CD14-positive monocyte (primary cell): ENCODE results near the gene KIAA0930. TPM values are rescaled to one million over a fixed set of nuclear protein-coding genes. Genes with fewer than 3 reads are reported as not detected.

Experiments
- DNase-seq, 3 donors: peaks; one replicate each; pipeline ENCODE4 v3.0.0-alpha.2; 2011 to 2022
- H2AFZ ChIP-seq: 2 replicates; pipeline ENCODE4 v1.6.0; 2012; ENCODE audit warnings: mild to moderate bottlenecking, low read depth, low read length, inconsistent platforms; ENCODE audit not compliant: insufficient read depth, poor library complexity, severe bottlenecking
- H3K27ac ChIP-seq, 2 donors: 1 replicate in 1 of 2; 2 replicates in 1 of 2; pipeline ENCODE4 v1.5.1; 2012 to 2013; ENCODE audit warnings: low read length in 2 of 2, control low read depth in 1 of 2, inconsistent platforms in 1 of 2, low read depth in 1 of 2, mild to moderate bottlenecking in 1 of 2
- H3K27me3 ChIP-seq, 2 donors: one replicate each; pipeline versions ENCODE4 v1.6.0 to v1.6.1; 2011 to 2013; ENCODE audit warnings: low read length in 2 of 2; ENCODE audit not compliant: control insufficient read depth in 2 of 2, insufficient read depth in 2 of 2
- H3K36me3 ChIP-seq, 2 donors: replicated peaks in 1 of 2; 1 replicate in 1 of 2; 2 replicates in 1 of 2; pipeline versions ENCODE4 v1.5.1 to v1.6.1; 2012 to 2013; ENCODE audit warnings: low read length in 2 of 2, control low read depth in 1 of 2, inconsistent platforms in 1 of 2, mild to moderate bottlenecking in 1 of 2; ENCODE audit not compliant: insufficient read depth in 2 of 2, control insufficient read depth in 1 of 2
- H3K4me1 ChIP-seq, 2 donors: 1 replicate in 1 of 2; 2 replicates in 1 of 2; pipeline versions ENCODE4 v1.5.1 to v1.6.1; 2012 to 2013; ENCODE audit warnings: low read length in 2 of 2, control low read depth in 1 of 2, inconsistent platforms in 1 of 2, mild to moderate bottlenecking in 1 of 2, moderate library complexity in 1 of 2; ENCODE audit not compliant: insufficient read depth in 2 of 2, control insufficient read depth in 1 of 2
- H3K4me2 ChIP-seq: replicated peaks from 2 replicates; pipeline ENCODE3; 2012; ENCODE audit warnings: low read length, moderate library complexity, mild to moderate bottlenecking; ENCODE audit not compliant: poor library complexity, severe bottlenecking; ENCODE audit errors: extremely low read depth
- H3K4me3 ChIP-seq, 3 experiments: fragments of 200-600 bp in 1 of 3; sonication (generic) in 1 of 3; replicated peaks in 1 of 3; 1 replicate in 2 of 3; 2 replicates in 1 of 3; pipeline ENCODE4 v1.5.1; 2011 to 2013; ENCODE audit warnings: low read length in 3 of 3, mild to moderate bottlenecking in 3 of 3, control low read depth in 2 of 3, low read depth in 2 of 3, inconsistent platforms in 1 of 3, moderate library complexity in 1 of 3
- H3K79me2 ChIP-seq: 2 replicates; pipeline ENCODE4 v1.6.0; 2012; ENCODE audit warnings: mild to moderate bottlenecking, control low read depth, inconsistent platforms, low read length, moderate library complexity; ENCODE audit not compliant: insufficient read depth
- H3K9ac ChIP-seq: 2 replicates; pipeline ENCODE4 v1.6.0; 2017; ENCODE audit warnings: low read length, mild to moderate bottlenecking; ENCODE audit not compliant: insufficient read depth, poor library complexity, severe bottlenecking
- H3K9me3 ChIP-seq, 2 donors: replicated peaks in 1 of 2; 1 replicate in 1 of 2; 2 replicates in 1 of 2; pipeline versions ENCODE4 v1.5.1 to v1.6.1; 2012 to 2013; ENCODE audit warnings: low read length in 2 of 2, control low read depth in 1 of 2; ENCODE audit not compliant: control insufficient read depth in 1 of 2, insufficient read depth in 1 of 2
- H4K20me1 ChIP-seq: 2 replicates; pipeline ENCODE4 v1.6.0; 2012; ENCODE audit warnings: mild to moderate bottlenecking, low read length, control low read depth, moderate library complexity; ENCODE audit not compliant: insufficient read depth
- H3K27ac Mint-ChIP-seq, 7 donors: one replicate each; pipeline ENCODE4 v1.8.0; 2020; ENCODE audit warnings: mild to moderate bottlenecking in 7 of 7, mixed read lengths in 7 of 7, moderate library complexity in 6 of 7, inconsistent platforms in 2 of 7
- H3K27me3 Mint-ChIP-seq, 3 donors: one replicate each; pipeline ENCODE4 v1.8.0; 2021 to 2022; ENCODE audit warnings: low read depth in 3 of 3, mild to moderate bottlenecking in 3 of 3, mixed read lengths in 3 of 3, moderate library complexity in 3 of 3, inconsistent platforms in 1 of 3
- H3K36me3 Mint-ChIP-seq, 2 donors: one replicate each; pipeline ENCODE4 v1.8.0; 2020; ENCODE audit warnings: mixed read lengths in 2 of 2, inconsistent platforms in 1 of 2, mild to moderate bottlenecking in 1 of 2
- H3K4me1 Mint-ChIP-seq: one replicate; pipeline ENCODE4 v1.8.0; 2020; ENCODE audit warnings: mild to moderate bottlenecking, mixed read lengths
- H3K4me3 Mint-ChIP-seq, 2 donors: one replicate each; pipeline ENCODE4 v1.8.0; 2020; ENCODE audit warnings: mild to moderate bottlenecking in 2 of 2, mixed read lengths in 2 of 2, moderate library complexity in 1 of 2
- H3K9me3 Mint-ChIP-seq, 7 donors: one replicate each; pipeline ENCODE4 v1.8.0; 2020 to 2022; ENCODE audit warnings: mixed read lengths in 7 of 7, mild to moderate bottlenecking in 6 of 7, moderate library complexity in 6 of 7, inconsistent platforms in 2 of 7
- WGBS: methylation state at CpG from one replicate; pipeline ENCODE4 v1.1.5; 2013; ENCODE audit warnings: missing lambda C conversion rate; ENCODE audit not compliant: insufficient coverage; 5-methylcytosine and 5-hydroxymethylcytosine counted together
- intact Hi-C, 2 donors: fragments of 100-400 bp; cut with micrococcal nuclease; formaldehyde crosslinking; loops; one replicate each; pipeline versions ENCODE4 v1.15.0 to v1.15.1; 2023
- polyA plus RNA-seq, 3 donors: library from polyadenylated mRNA; depleted of rRNA in 1 of 3; unstranded in 2 of 3; stranded (reverse) in 1 of 3; fragments of 300-500 nt in 2 of 3; fragments of >200 nt in 1 of 3; fragmentation: Illumina TruSeq in 2 of 3; gene quantifications; 1 replicate in 2 of 3; 2 replicates in 1 of 3; pipeline ENCODE4 v1.2.3, GENCODE V29; 2012 to 2021
- TF ChIP-seq, protein P1 (sequence below): fragments of 200-600 bp; IDR thresholded peaks from one replicate; pipeline ENCODE4 v1.8.0; 2022; ENCODE audit warnings: antibody characterized with exemption, mild to moderate bottlenecking

The KIAA0930 gene
- polyA plus RNA-seq, 3 donors, result 14.0 to 89.1 (median 15.6) TPM

- peaks cover 98% of the 10 kb centered on the region for H4K20me1 ChIP-seq
- WGBS, result 62% methylated on average over 4 of the region's 9 CpGs
- Mint-ChIP-seq H3K9me3 (no peaks in the 10 kb centered on the region), H3K4me1 (peaks cover 23% of the 10 kb centered on the region), H3K36me3 (peaks cover 83 to 95% of the 10 kb centered on the region in 2 donors), H3K27ac (peak overlapping the region; percentile 68 to 88 (median 81)), H3K4me3 (no peak overlapping the region), H3K27me3 (no peaks in the 10 kb centered on the region)
- H3K9me3 ChIP-seq, result no peaks in the 10 kb centered on the region
- TF ChIP-seq, protein P1, sequence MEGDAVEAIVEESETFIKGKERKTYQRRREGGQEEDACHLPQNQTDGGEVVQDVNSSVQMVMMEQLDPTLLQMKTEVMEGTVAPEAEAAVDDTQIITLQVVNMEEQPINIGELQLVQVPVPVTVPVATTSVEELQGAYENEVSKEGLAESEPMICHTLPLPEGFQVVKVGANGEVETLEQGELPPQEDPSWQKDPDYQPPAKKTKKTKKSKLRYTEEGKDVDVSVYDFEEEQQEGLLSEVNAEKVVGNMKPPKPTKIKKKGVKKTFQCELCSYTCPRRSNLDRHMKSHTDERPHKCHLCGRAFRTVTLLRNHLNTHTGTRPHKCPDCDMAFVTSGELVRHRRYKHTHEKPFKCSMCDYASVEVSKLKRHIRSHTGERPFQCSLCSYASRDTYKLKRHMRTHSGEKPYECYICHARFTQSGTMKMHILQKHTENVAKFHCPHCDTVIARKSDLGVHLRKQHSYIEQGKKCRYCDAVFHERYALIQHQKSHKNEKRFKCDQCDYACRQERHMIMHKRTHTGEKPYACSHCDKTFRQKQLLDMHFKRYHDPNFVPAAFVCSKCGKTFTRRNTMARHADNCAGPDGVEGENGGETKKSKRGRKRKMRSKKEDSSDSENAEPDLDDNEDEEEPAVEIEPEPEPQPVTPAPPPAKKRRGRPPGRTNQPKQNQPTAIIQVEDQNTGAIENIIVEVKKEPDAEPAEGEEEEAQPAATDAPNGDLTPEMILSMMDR, result no peak
- H3K79me2 ChIP-seq, result peaks cover 95% of the 10 kb centered on the region
- DNase-seq, result no peak
- H3K4me3 ChIP-seq, result no peak overlapping the region
- H3K4me2 ChIP-seq, result no peak overlapping the region
- H2AFZ ChIP-seq, result no peak overlapping the region
- no peak overlapping the region for H3K9ac ChIP-seq
- no peaks in the 10 kb centered on the region for H3K27me3 ChIP-seq
- peak overlapping the region; percentile 6 to 73 for H3K27ac ChIP-seq
- peaks cover 5 to 11% of the 10 kb centered on the region in 2 donors for H3K4me1 ChIP-seq
- peaks cover 76 to 94% of the 10 kb centered on the region in 2 donors for H3K36me3 ChIP-seq
- intact Hi-C loops, result loop anchor here in 1 of 2 donors (10.0 kb wide), 1 partner anchor 75 kb away; no protein-coding TSS in a partner anchor
These were observed 61.2 kb downstream of the KIAA0930 start for GRCh38 chr22:45179276-45180049.

DNA sequence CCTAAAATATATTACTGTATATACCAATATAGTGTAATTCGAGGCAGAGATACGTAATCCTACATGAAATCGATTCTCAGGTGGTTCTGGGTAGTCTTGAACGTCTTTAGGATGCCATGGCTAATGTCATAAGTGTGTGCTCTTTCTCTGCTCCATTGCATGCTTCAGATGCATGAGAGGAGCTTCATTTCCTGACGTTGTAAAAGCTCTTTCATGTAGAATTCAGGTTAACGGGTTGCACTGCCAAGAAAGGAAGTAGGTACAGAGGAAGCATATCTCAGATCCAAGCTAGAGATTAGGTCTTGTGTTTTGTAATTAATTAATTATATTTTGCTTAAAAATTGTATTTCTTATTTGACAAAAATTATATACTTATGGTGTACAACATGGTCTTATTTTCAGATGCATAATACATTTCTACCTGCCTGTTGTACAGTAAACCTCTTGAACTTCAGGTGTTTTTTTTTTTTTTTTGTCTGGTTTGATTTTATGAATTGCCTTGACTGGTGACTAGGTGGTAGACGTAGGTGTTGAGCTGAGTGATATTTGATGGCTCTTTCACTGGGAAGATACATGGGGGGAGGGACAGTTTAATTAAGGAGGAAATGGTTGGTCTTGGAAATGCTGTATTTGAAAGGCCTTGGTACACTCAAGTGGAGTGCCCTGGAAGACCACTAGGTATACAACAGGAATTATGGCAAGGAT lies 67.7 kb downstream of the KIAA0930 start:
- H3K4me1 Mint-ChIP-seq, result peaks cover 22% of the 10 kb centered on the region
- H3K79me2 ChIP-seq, result peaks cover 100% of the 10 kb centered on the region
- peaks cover 96% of the 10 kb centered on the region for H4K20me1 ChIP-seq
- no peaks in the 10 kb centered on the region for H3K9me3 ChIP-seq
- no peak overlapping the region for H3K4me3 ChIP-seq
- H3K27me3 Mint-ChIP-seq, result peaks cover 0 to 2% (median 0%) of the 10 kb centered on the region in 3 donors
- peak overlapping the region in 1 of 2 donors; percentile 53 for H3K27ac ChIP-seq
- intact Hi-C loops, result loop anchor here in 1 of 2 donors (5.0 to 10.0 kb wide), 2 partner anchors 34 to 68 kb away; no protein-coding TSS in a partner anchor
- H3K4me2 ChIP-seq, result no peak overlapping the region
- no peak overlapping the region for H3K9ac ChIP-seq
- no peak overlapping the region for H2AFZ ChIP-seq
- H3K36me3 Mint-ChIP-seq, result peaks cover 90 to 99% of the 10 kb centered on the region in 2 donors
- H3K36me3 ChIP-seq, result peaks cover 98 to 99% of the 10 kb centered on the region in 2 donors
- no peaks in the 10 kb centered on the region for H3K27me3 ChIP-seq
- H3K4me3 Mint-ChIP-seq, result no peak overlapping the region
- peaks cover 4 to 16% of the 10 kb centered on the region in 2 donors for H3K4me1 ChIP-seq
- TF ChIP-seq, protein P1, result no peak
- DNase-seq, result no peak
- H3K27ac Mint-ChIP-seq, result peak overlapping the region in 4 of 7 donors; percentile 27 to 87 (median 58)
- H3K9me3 Mint-ChIP-seq, result no peaks in the 10 kb centered on the region
- WGBS, result 66% methylated on average over 5 of the region's 7 CpGs
